Measurements from ENCODE around the gene YWHAQ.
"Not testable (repeated sequence)": the region's sequence is repeated elsewhere in the genome, so short reads cannot be mapped to it uniquely, and the experiment has no call there.

YWHAQ gene

DNA sequence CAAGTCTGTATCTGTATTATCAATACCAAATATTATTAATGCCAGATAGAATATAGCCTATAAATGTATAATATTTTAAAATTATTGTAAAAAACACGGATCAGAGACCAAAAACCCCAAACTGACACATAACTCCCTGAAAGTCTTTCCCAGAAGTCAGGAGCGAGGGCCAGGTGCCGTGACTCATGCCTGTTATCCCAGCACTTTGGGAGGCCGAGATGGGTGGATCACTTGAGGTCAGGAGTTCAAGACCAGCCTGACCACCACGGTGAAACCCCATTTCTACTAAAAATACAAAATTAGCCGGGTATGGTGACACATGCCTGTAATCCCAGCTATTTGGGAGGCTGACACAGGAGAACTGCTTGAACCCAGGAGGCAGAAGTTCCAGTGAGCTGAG lies 35.5 kb downstream of the YWHAQ start:
- DNase-seq = not testable (repeated sequence)

DNA sequence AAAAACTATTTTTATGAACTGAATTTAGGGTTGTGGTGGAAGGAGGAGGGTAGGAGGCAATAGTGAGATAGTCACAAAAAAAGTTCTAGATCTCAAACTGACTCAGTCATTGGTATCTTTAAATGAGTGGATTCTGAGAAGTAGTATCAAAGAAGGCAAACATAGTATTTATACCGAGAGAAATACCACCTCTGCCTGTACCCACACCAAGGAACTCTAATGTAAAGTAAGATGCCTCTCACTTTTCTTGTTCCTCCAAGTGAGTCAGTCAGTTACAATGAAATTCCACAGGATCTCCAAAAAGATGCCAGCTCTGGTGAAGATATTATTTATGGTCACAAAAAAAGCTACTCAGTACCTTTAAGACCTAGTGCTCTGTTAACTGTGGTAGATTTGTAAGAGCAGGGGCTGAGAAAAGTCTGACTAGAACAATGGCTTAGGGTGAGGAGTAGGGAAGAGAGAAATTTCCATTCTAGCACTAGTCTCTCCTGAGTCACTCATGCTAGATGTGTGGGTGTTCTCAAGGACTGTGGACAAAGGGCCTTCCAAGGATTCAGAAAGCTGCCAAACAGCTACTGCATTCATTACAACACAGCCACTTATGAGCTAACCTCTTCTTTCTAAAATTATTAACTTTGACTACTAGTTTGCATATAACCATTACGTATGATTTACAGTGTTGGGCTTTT lies 36.3 kb downstream of the YWHAQ start:
- no peak for DNase-seq

DNA sequence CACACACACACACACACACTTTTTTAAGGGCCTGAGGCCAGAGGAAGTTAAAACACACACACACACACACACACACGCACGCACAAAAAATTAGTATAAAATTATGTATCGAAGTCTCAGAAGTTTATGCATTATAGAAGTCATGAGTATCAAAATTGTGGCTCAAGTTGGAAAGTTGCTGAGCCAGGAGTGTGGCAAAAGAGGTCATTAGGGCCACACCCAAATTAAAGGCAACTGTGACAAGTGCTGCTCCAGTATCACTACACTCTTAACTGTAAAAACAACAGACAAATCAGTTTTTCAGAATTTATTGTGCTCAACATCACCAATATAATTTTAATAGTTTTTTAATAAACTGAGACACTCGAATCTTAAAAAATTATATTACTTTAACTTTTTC lies 36.9 kb downstream of the YWHAQ start:
- no peak for DNase-seq

DNA sequence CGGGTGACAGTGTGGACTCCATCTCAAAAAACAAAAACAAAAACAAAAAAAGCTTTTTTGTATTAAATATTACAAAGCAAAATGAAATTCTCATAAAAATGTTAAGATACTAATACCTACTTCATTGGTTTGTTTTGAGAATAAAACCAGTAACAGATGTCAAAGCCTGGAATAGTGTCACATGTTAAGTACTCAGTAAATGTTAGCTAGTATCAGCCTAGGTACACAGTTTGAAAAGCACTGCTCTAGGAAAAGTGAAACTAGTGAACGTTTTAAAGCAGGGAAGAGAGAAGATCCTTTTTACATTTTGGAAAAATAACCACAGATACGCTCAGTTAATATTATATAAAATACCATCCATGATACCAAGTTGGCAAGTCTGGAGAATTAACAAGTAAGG lies 38.1 kb downstream of the YWHAQ start:
- DNase-seq = no peak

DNA sequence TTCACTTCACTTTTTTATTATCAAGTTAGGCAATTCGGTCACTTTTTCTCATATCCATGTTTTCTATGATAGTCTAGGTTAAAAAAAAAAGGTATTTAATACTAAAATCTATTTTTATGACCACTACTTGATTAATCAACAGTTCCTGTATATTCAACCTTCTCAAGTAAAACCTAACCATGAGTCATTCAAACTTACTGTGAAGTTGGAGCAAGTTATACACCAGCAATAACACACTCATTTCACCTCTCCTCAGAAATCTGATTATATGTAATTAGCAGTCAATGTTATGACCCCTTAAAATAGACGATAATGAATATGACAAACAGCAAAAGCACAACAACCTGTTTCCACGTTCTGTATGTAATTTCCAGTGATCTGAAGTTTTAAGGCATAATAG lies 40.2 kb downstream of the YWHAQ start:
- DNase-seq = no peak

DNA sequence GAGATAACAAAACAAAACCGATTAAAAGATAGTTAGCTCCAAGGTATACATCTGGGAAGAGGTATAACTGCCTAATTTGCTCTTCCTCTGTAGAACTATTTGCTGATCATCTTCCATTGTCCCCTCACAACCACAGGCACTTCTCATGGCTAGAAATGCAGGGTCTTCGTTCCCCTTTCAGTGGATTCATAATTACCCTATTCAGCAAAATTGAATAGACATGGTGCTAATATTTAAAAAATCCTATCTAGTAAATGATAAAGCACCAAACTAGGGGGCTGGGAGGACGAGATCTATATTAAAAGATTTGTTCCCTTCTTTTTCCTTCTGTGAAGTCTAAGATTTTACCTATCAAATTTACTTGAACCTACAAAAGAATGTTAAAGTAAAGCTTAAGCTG lies 44.3 kb downstream of the YWHAQ start:
- no peak for DNase-seq

DNA sequence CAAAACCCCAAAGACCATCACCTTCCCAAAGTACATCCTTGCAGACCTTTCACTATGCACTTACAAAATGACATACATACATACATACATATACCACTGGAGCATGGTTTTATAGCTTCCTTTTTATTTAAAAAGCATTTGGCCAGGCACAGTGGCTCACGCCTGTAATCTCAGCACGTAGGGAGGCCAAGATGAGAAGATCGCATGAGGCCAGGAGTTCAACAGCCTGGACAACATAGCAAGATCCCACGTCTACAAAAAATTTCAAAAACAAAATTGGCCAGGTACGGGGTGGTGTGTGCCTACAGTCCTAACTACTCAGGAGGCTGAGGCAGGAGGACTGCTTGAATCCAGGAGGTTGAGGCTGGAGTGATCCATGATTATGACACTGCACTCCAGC lies 45.3 kb downstream of the YWHAQ start:
- no peak for DNase-seq

DNA sequence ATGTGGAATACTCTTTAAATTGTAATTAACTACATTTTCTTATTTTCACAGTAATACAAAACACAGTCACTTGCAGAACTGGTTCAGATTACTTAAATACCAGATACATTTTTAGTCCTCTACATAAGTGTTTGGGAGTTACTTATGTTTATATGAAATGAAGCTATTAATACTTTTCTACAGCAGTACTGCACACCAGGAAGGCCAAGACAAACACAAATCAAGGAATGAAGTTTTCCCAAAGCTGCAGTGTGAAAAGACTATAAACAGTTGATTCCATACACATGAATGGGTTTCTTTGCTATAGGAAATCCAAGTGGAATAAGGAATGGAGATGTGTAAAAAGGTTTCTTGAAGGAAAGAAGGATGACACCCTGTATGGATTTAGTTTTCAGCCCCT lies 45.9 kb downstream of the YWHAQ start:
- not testable (repeated sequence) for DNase-seq

DNA sequence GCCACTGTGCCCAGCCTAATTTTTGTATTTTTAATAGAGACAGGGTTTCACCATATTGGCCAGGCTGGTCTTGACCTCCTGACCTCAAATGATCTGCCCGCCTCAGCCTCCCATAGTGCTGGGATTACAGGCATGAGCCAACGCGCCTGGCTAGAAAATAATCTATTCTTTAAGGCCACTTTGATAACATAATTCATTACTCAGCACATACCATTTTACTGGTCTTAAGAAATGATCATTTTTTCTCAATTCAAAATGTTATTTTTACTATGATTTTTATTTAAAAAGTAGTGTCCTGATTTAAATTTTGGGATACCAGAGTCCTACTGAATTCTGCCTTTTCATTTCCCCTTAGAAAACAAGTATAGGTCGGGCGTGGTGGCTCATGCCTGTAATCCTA lies 48.2 kb downstream of the YWHAQ start:
- no peak for DNase-seq

DNA sequence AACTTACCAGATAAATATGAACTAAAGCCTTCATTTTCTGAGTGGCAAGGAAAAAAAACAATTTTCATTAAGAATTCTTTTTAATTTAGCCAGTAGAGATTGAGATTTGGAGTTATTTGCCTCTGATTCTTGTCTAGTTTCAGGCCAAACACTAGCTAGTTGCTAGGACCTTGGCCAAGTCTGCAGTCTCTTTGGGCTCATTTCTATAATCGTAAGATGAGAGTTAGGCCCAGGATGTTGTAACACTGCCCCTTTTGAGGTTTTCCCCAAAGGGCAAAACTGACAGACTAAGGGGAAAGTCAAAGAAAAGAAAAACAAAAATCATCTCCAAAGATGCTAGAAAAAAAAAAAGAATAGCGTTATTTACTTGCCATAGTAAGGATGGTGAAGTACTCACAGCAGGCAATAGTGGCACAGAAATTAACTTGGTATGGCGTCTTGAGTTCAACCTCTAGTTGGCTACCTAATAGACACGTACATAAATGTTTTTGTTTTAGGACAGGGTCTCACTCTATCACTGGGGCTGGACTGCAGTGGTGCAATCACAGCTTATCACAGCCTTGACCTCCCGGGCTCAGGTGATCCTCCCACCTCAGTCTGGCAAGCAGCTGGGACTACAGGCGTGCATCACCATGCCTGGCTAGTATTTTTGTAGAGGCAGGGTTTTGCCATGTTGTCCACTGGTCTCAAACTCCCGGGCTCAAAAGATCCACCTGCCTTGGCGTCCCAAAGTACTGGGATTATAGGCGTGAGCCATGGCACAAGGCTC lies 52.1 kb downstream of the YWHAQ start:
- no peak for DNase-seq

DNA sequence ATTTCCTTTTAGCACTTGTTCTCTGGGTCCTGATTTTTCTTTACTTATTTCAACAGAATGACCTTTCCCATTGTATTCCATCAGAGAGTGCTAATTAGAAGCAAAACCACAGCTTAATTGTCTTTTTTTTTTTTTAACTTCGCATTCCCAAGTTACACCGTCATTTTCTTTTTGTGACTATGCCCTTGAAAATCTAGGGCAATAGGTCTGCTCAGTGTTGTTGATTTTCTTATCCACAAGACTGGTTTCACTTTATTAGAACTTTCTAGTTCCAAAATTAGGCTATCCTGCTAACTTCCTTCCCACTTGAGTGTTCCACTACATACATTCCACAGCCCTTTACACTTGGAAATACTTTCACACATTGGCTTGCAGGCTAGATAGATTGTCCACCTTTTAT lies 56.5 kb downstream of the YWHAQ start:
- DNase-seq = no peak

DNA sequence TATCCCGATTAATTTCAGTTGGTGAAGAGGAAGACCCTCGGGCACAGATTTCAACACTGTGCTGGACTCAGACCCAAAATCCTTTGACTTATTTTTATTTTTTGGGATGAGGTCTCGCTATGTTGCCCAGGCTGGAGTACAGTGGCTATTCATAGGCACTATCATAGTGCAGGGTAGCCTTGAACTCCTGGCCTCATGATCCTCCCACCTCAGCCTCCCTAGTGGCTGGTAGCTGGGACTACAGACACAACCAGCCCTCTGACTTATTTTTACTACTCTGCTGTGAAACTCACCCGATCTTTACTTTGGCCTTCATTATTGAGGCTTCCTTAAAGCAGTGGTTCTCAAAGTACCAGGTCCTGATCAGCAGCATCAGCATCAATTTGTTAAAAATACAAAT lies 57.0 kb downstream of the YWHAQ start:
- no peak for DNase-seq

DNA sequence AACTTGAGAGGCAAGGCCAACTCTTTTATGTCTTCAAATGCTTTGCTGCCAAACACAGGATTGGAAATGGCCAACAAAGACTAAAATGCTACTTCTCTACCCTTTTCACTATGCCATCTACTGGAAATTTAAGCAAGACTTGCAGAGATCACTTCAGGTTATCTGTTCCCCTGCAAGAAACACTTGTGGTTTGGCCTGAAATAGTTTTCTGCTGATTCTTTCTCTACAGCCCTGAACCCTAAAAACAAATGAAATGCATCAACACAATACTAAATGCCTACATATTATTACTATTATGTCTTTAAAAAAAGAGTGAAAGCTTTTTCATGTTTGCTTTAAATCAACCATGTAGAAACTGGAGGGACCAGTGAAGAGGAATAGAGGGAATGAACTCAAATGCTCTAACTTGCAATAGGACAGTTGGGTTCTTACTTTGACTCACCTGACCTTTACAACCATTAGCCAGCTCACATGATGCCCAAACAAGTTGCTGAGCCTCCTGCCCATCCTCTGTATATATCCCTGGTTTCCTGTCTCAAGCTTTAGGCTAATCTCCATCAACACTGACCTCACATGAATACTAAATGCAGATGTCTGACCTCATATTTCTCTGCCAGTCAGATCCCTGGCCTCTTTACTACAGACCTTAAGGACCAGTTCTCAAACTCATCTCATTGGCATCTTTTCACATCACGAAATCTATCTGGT lies 57.6 kb downstream of the YWHAQ start:
- DNase-seq = no peak

DNA sequence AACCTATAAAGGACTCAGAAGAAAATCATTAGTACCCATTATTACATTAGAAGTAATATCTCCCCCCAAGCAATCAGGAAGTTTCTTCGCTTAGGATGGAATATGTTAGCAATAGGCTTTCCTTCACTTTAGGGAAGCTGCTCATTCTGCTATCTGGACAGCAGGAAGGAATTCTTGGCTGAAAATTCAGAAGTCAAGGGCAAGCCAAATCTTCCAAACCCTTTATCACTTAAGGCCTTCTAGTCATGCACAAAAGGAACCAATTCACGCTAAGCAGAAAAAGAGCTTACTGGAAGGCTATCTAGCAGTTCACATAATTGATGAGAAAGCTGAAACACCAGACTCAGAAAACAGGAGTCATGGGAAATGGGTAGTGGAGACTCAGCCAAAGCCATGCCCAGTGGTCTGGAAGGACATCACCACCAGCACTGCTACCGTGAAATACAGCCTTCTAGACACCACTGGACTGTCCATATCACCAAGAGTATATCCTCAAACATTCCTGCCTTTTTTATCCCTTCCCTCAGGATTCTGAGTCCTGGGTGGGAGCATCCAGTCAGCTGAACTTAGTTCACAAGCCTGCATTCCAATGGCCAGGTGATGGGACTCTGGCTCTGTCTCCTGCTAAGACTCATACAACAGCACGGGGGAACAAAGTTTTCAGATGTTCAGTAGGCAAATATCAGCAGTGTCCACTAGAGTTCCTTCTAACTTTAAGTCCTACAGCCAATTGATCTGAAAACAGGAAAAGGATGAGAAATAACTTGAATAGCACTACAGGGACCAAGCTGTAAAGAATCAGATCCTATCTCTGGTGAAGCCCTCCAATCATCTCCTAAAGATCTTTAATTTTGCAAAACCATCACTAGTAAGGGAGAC lies 60.4 kb downstream of the YWHAQ start:
- DNase-seq = no peak

DNA sequence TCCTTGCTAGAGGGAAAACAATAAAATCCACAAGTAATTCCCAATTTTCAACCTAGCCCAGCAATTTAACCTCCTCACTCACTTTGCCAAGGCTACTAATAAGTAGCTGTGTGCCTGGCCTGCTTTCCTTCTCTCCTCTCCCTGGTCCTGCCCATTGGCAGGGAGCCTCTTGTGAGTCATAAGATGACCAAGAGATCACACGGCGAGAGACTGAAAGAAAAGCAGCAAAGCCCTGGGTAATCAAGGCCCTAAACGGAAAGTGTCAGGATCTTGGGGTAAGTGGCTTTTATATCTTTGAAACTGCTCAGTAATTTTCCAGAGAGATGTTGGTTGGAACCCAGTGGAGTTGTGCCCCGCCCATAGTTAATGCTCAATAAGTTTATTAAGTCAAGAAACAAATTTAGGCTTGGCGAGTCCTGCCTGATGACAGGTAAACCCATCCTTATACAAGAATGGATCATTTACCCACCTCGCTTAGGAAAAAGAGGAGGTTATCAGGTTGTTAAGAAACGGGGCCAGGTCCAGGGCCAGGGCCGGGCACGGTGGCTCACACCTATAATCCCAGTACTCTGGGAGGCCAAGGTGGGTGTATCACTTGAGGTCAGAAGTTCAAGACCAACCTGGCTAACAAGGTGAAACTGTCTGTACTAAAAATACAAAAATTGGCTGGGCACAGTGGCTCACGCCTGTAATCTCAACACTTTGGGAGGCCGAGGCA lies 65.2 kb downstream of the YWHAQ start:
- no peak for DNase-seq

DNA sequence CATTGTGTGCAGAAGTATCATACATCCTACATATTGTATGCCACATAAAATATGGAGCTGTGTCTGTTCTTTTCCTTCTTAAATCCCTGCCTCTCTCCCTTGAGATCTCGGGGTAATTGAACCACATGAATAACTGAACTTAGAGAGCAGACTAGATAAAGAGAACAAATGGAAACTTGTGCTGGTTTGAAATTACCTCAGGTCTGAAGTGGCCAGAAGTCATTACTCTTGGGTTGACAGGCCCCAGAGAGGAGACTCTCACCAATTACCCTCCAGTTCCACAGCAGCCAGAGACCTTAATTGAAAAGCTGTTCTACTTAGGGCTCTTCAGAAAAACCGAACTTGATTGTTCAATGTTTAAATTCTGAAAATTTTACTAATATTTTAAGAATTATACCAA lies 70.2 kb downstream of the YWHAQ start:
- DNase-seq = no peak

DNA sequence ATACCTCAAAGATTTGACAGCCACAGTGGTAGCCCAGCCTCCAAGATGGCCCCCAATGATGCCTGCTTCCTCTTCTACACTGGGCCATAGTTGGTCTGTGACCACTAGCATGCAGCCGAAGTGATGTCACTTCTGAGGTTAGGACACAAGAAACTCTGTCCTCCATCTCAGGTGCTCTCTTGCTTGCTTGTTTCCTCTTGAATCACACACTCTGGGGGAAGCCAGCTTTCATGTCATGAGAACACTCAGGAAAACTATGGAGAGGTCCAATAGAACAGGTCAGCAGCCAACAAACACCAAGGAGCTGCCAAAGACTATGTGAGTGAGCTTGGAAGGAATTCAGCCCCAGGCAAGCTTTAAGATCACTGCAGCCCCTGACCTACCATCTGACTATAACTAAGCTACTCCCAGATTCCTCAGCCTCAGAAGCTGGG lies 71.8 kb downstream of the YWHAQ start:
- DNase-seq = no peak

DNA sequence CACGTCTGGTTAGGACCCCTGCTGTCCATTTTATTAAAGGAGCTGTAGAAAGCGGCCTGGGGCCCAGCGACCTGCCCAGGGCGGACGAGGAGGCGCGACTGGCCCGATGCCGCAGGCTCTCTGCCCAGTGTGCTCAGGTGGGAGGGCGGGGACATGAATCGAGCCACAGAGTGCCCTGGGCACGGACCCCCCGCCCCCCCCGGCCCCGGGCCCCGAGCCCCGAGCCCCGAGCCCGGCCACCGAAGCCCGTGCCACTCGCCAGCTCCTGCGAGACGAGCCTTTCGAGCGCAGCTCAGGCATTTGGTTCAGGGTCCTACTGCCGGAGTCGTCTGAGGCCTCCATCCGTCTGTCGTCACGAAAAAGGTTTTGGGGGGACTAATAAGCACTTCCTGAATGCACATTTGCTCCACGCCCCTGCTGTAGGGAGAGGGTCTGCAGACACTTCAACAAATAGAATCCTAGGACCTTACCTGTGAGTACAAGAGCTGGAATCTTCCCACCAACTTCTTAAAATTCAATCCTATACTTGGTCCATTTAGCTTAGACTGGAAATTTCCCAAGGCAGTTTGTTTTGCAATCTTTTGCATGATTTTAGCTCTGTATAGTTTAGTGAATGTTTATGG lies 74.6 kb downstream of the YWHAQ start:
- DNase-seq = peak; percentile 58

DNA sequence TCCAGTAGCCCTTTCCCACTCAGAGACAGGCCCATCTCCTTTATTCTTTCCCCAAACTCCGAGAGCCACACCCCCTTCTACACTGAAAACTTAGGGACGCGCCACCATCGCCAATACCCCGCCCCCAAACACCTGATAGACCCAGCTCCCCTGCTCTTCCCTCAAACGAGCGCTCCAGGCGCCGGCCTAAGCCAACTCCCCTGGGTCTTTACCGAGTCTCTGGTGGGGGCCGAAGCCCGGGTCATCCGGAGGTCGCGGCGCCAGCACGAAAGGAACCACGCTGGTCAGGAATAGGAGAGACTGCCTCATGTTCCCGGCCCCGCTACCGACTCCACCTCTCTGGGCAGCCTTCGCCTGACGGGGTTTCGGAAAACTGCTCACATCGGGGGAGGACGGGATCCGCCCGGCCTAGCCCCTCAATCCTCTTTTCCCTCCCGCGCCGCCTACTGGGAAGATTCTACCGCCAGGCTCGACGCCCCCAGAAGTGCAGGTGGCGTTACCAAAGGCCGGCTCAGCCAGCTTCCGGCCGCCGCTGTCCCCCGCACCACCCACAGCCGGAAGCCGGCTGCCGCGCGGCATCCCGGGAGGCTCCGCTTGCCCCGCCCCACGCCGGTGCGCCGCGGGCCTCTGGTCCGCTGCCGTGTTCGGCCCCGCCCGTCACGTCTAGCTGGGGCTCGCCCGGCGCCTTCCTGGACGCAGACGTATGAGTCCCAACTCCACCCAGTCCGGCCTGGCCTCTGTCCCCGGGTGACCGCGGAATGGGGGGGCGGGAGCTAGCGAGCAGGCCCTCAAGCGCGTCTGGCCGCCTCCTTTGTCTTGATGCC lies 75.3 kb downstream of the YWHAQ start, which contains the start of gene ADAM17:
ADAM17 (minus strand) TSS at position 534 of the 824 bp plus-strand sequence; CDS start at position 309, 225 bp downstream.
- peak; percentile 96 for DNase-seq

DNA sequence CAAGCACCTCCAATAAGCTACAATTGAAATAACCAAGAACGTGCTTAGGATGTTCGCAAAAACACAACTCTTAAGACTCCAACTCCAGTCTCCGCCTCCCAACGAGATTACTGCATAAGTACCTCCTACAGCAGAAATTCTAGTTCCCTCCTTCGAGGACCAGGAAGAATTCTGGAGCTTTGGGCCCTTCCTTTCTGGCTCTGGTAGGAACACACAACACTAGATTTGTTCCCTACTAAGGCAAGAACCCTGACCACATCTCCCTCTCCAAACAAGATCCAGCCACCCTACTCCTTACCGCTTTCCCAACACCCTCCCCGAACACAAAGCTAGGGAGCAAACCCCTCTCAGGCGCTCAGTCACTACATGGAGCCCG lies 75.9 kb downstream of the YWHAQ start:
- no peak for DNase-seq
